Choroid plexus epithelial cell (primary cell): Measurements from ENCODE around the gene NTM.
A peak's percentile ranks its signal among the peaks of the same experiment; 100 is the strongest.

Experiments used
- DNase-seq: peaks from one replicate; pipeline ENCODE4 v3.0.0-alpha.2; 2010; ENCODE audit warnings: low read depth
- H3K4me3 ChIP-seq: 2 replicates; pipeline ENCODE4 v1.5.1; 2011; ENCODE audit warnings: low read depth, mild to moderate bottlenecking, control low read depth, low read length, moderate library complexity
- CTCF ChIP-seq: conservative IDR thresholded peaks from 2 replicates; pipeline ENCODE4 v1.5.1; 2011; ENCODE audit warnings: low read depth, mild to moderate bottlenecking, control low read depth, inconsistent platforms, low read length, moderate library complexity

Gene NTM

GRCh38 chr11:132289590-132290256, 919.3 kb downstream of the NTM start:
- peak; percentile 63 for DNase-seq
- peak overlapping the region; percentile 3 for H3K4me3 ChIP-seq
- no peak for TF ChIP-seq CTCF

DNA sequence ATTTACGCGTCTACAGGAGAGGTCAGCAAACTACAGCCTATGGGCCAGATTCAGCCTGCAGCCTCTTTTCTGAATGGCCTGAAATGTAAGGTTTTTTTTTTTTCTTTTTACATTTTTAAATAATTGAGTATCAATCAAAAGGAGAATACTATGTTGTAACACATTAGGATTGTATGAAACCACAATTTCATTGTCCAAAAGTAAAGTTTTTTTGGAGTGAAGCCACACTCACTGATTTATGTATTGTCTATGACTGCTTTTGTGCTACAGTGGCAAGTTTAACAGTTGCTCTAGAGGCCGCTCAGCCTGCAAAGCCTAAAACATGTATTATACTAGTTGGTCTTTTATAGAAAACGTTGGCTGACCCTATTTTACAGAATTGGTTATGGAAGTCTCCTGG, 923.2 kb downstream of the NTM start:
- no peak overlapping the region for H3K4me3 ChIP-seq
- DNase-seq = no peak
- no peak for TF ChIP-seq CTCF

- H3K4me3 ChIP-seq = no peak overlapping the region
- TF ChIP-seq CTCF = no peak
- DNase-seq = no peak
Measured at GRCh38 chr11:132296946-132297610, 926.7 kb downstream of the NTM start.

DNA sequence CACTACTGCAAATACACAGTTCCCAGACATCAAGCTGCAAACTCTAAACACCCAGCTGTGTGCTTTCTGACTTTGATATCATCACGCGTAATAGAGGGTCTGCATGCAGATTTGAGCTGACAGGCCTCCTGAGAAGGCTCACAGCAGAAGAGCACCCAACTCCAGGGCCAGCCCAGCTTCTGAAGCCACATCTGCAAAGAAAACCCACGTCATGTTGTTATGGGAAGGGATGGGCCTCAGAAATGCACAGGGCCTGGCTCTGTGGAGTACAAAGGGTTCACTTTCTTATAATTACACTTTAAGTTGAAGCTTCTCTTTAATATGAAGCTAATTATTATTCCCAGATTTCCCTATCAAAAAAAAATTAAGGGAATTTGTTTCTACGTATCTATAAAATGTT, 927.9 kb downstream of the NTM start:
- H3K4me3 ChIP-seq = no peak overlapping the region
- TF ChIP-seq CTCF = no peak
- no peak for DNase-seq

DNA sequence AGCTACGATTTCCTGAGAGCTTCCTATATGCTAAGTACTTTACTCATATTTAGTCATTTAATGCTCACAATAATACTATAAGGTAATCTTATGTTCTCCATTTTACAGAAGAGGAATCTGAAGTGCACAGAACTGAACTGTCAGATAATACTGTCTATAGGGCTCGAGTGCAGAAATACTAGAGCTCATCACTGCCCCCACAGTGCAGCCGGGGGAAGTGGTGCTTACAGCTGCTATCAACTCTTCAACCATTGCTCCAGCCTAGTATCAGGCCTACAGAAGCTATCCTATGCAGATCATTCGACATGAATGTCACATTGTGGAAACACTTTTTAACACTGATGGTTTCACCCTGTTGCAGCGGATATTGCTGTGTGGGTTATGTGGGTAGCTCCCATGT, 929.9 kb downstream of the NTM start:
- H3K4me3 ChIP-seq = no peak overlapping the region
- TF ChIP-seq CTCF = peak; percentile 71
- peak; percentile 52 for DNase-seq

DNA sequence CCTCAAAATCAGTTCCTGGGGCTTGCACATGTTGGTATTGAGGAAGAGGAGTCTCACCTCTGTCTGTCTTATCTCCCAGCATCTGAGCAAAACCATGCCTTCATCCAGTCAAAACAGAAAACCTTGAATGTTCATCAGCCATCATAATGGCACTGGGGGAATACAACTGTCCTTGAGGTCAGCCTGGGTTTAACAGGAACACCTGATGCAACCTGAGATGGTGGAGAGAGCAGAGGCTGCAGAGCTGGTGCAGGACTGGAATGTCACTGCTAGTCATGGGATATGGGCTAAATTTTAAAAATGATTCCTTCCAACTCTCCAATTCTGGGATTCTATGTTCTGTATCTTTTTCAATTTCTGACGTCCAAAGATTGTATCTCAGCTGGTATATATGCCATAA, 931.0 kb downstream of the NTM start:
- TF ChIP-seq CTCF = no peak
- no peak for DNase-seq
- H3K4me3 ChIP-seq = no peak overlapping the region

- TF ChIP-seq CTCF = no peak
- no peak overlapping the region for H3K4me3 ChIP-seq
- DNase-seq = no peak
Measured at GRCh38 chr11:132301900-132302299, 931.5 kb downstream of the NTM start.
